Activated naive CD8-positive, alpha-beta T cell treated with anti-CD3 and anti-CD28 coated beads for 36 hours (primary cell): Measurements from ENCODE around the gene PC. TPM values are rescaled to one million over a fixed set of nuclear protein-coding genes. Genes with fewer than 3 reads are reported as not detected.

Experiments used
- DNase-seq: peaks from one replicate; pipeline ENCODE4 v3.0.0; 2021
- H3K27ac Mint-ChIP-seq: one replicate; pipeline ENCODE4 v1.8.0; 2022; ENCODE audit warnings: mild to moderate bottlenecking, moderate library complexity, mixed read lengths
- H3K27me3 Mint-ChIP-seq: one replicate; pipeline ENCODE4 v1.8.0; 2022; ENCODE audit warnings: mild to moderate bottlenecking, mixed read lengths
- H3K36me3 Mint-ChIP-seq: one replicate; pipeline ENCODE4 v1.8.0; 2021; ENCODE audit warnings: mild to moderate bottlenecking, mixed read lengths
- H3K4me1 Mint-ChIP-seq: one replicate; pipeline ENCODE4 v1.8.0; 2021; ENCODE audit warnings: mixed read lengths
- H3K4me3 Mint-ChIP-seq: one replicate; pipeline ENCODE4 v1.8.0; 2022; ENCODE audit warnings: mild to moderate bottlenecking, moderate library complexity, mixed read lengths
- H3K9me3 Mint-ChIP-seq: one replicate; pipeline ENCODE4 v1.8.0; 2022; ENCODE audit warnings: mixed read lengths
- total RNA-seq, 2 experiments: library from RNA; stranded (reverse); gene quantifications; one replicate each; pipeline ENCODE4 v1.2.3, GENCODE V29; 2021

PC gene
- total RNA-seq, 2 experiments from 2014 or later = 8.1 TPM

- no peaks in the 10 kb centered on the region for H3K36me3 Mint-ChIP-seq
- no peak for DNase-seq
- no peaks in the 10 kb centered on the region for H3K4me1 Mint-ChIP-seq
- H3K4me3 Mint-ChIP-seq = no peak overlapping the region
- no peaks in the 10 kb centered on the region for H3K9me3 Mint-ChIP-seq
- no peak overlapping the region for H3K27ac Mint-ChIP-seq
- no peaks in the 10 kb centered on the region for H3K27me3 Mint-ChIP-seq
Observed at GRCh38 chr11:66901964-66902390, 56.2 kb downstream of the PC start.

- Mint-ChIP-seq H3K27me3 (no peaks in the 10 kb centered on the region), H3K4me3 (no peak overlapping the region), H3K27ac (no peak overlapping the region), H3K36me3 (peaks cover 4% of the 10 kb centered on the region), H3K9me3 (peaks cover 2% of the 10 kb centered on the region), H3K4me1 (peaks cover 7% of the 10 kb centered on the region)
- DNase-seq = no peak
Observed at GRCh38 chr11:66894141-66894540, 64.0 kb downstream of the PC start.

- Mint-ChIP-seq H3K27me3 (no peaks in the 10 kb centered on the region), H3K9me3 (peaks cover 2% of the 10 kb centered on the region), H3K27ac (no peak overlapping the region), H3K4me3 (no peak overlapping the region), H3K4me1 (peaks cover 7% of the 10 kb centered on the region), H3K36me3 (peaks cover 4% of the 10 kb centered on the region)
- DNase-seq = no peak
Observed at GRCh38 chr11:66892911-66893310, 65.3 kb downstream of the PC start.

GRCh38 chr11:66891851-66892660, 66.1 kb downstream of the PC start:
- peak; percentile 41 for DNase-seq
- peaks cover 4% of the 10 kb centered on the region for H3K36me3 Mint-ChIP-seq
- no peaks in the 10 kb centered on the region for H3K27me3 Mint-ChIP-seq
- H3K4me1 Mint-ChIP-seq = peaks cover 7% of the 10 kb centered on the region
- H3K27ac Mint-ChIP-seq = no peak overlapping the region
- H3K9me3 Mint-ChIP-seq = peaks cover 2% of the 10 kb centered on the region
- no peak overlapping the region for H3K4me3 Mint-ChIP-seq

- no peak for DNase-seq
- peaks cover 7% of the 10 kb centered on the region for H3K4me1 Mint-ChIP-seq
- no peaks in the 10 kb centered on the region for H3K27me3 Mint-ChIP-seq
- H3K4me3 Mint-ChIP-seq = no peak overlapping the region
- H3K36me3 Mint-ChIP-seq = peaks cover 4% of the 10 kb centered on the region
- peaks cover 2% of the 10 kb centered on the region for H3K9me3 Mint-ChIP-seq
- no peak overlapping the region for H3K27ac Mint-ChIP-seq
Observed at GRCh38 chr11:66889960-66890359, 68.2 kb downstream of the PC start.

- H3K27me3 Mint-ChIP-seq = no peaks in the 10 kb centered on the region
- peaks cover 7% of the 10 kb centered on the region for H3K4me1 Mint-ChIP-seq
- H3K27ac Mint-ChIP-seq = no peak overlapping the region
Observed at GRCh38 chr11:66888282-66888681, 69.9 kb downstream of the PC start.

GRCh38 chr11:66887526-66887925, 70.7 kb downstream of the PC start:
- no peak for DNase-seq
- H3K27ac Mint-ChIP-seq = no peak overlapping the region
- no peak overlapping the region for H3K4me3 Mint-ChIP-seq
- no peaks in the 10 kb centered on the region for H3K27me3 Mint-ChIP-seq
- H3K36me3 Mint-ChIP-seq = peaks cover 4% of the 10 kb centered on the region
- peaks cover 7% of the 10 kb centered on the region for H3K4me1 Mint-ChIP-seq
- H3K9me3 Mint-ChIP-seq = peaks cover 2% of the 10 kb centered on the region

More at GRCh38 chr11:66888282-66888681, 69.9 kb downstream of the PC start:
- Mint-ChIP-seq H3K36me3 (peaks cover 4% of the 10 kb centered on the region), H3K9me3 (peaks cover 2% of the 10 kb centered on the region), H3K4me3 (no peak overlapping the region)
- no peak for DNase-seq

- Mint-ChIP-seq H3K27me3 (peaks cover 4% of the 10 kb centered on the region), H3K36me3 (no peaks in the 10 kb centered on the region), H3K27ac (no peak overlapping the region), H3K9me3 (no peaks in the 10 kb centered on the region), H3K4me3 (no peak overlapping the region), H3K4me1 (peaks cover under 1% of the 10 kb centered on the region)
- no peak for DNase-seq
Observed at GRCh38 chr11:66886671-66887221, 71.4 kb downstream of the PC start.

GRCh38 chr11:66885950-66886440, 72.2 kb downstream of the PC start:
- H3K27ac Mint-ChIP-seq = no peak overlapping the region
- peaks cover 4% of the 10 kb centered on the region for H3K27me3 Mint-ChIP-seq
- no peak for DNase-seq
- H3K36me3 Mint-ChIP-seq = no peaks in the 10 kb centered on the region
- H3K4me3 Mint-ChIP-seq = no peak overlapping the region
- H3K9me3 Mint-ChIP-seq = no peaks in the 10 kb centered on the region
- peaks cover 4% of the 10 kb centered on the region for H3K4me1 Mint-ChIP-seq

- Mint-ChIP-seq H3K4me1 (peaks cover 7% of the 10 kb centered on the region), H3K27ac (no peak overlapping the region), H3K4me3 (no peak overlapping the region), H3K9me3 (no peaks in the 10 kb centered on the region), H3K27me3 (peaks cover 4% of the 10 kb centered on the region), H3K36me3 (no peaks in the 10 kb centered on the region)
- no peak for DNase-seq
Observed at GRCh38 chr11:66885469-66885868, 72.7 kb downstream of the PC start.

GRCh38 chr11:66884443-66884842, 73.7 kb downstream of the PC start:
- DNase-seq = no peak

GRCh38 chr11:66883016-66883965, 74.9 kb downstream of the PC start:
- Mint-ChIP-seq H3K27me3 (peaks cover 4% of the 10 kb centered on the region), H3K27ac (no peak overlapping the region), H3K4me1 (peaks cover 9% of the 10 kb centered on the region), H3K36me3 (no peaks in the 10 kb centered on the region), H3K4me3 (no peak overlapping the region), H3K9me3 (no peaks in the 10 kb centered on the region)
- DNase-seq = peak; percentile 66

More at GRCh38 chr11:66884443-66884842, 73.7 kb downstream of the PC start:
- no peaks in the 10 kb centered on the region for H3K9me3 Mint-ChIP-seq
- peaks cover 9% of the 10 kb centered on the region for H3K4me1 Mint-ChIP-seq
- H3K36me3 Mint-ChIP-seq = no peaks in the 10 kb centered on the region
- no peak overlapping the region for H3K4me3 Mint-ChIP-seq
- no peak overlapping the region for H3K27ac Mint-ChIP-seq
- H3K27me3 Mint-ChIP-seq = peaks cover 4% of the 10 kb centered on the region

GRCh38 chr11:66882561-66883015, 75.6 kb downstream of the PC start:
- Mint-ChIP-seq H3K9me3 (no peaks in the 10 kb centered on the region), H3K27me3 (peaks cover 4% of the 10 kb centered on the region), H3K27ac (no peak overlapping the region), H3K4me1 (peaks cover 9% of the 10 kb centered on the region), H3K4me3 (no peak overlapping the region), H3K36me3 (no peaks in the 10 kb centered on the region)
- no peak for DNase-seq

GRCh38 chr11:66881927-66882452, 76.2 kb downstream of the PC start:
- H3K9me3 Mint-ChIP-seq = no peaks in the 10 kb centered on the region
- H3K4me1 Mint-ChIP-seq = peaks cover 9% of the 10 kb centered on the region
- no peak for DNase-seq
- peaks cover 4% of the 10 kb centered on the region for H3K27me3 Mint-ChIP-seq
- peak overlapping the region; percentile 11 for H3K27ac Mint-ChIP-seq
- no peak overlapping the region for H3K4me3 Mint-ChIP-seq
- H3K36me3 Mint-ChIP-seq = no peaks in the 10 kb centered on the region
